HG02759 (cell line): ENCODE data around the gene ZNF317.

Experiments
- ATAC-seq: cut with Tn5 transposase; IDR thresholded peaks from one replicate; pipeline ENCODE4 v1.9.1; 2021; ENCODE audit warnings: mild to moderate bottlenecking, moderate library complexity; ENCODE audit not compliant: unreplicated experiment

The ZNF317 gene

GRCh38 chr19:9140159-9140874 is at the start of gene ZNF317:
Gene ZNF317, plus strand, starts transcription at chr19:9140397. Its CDS starts 15,620 bp downstream, at chr19:9156017.
- ATAC-seq = peak; percentile 94

DNA sequence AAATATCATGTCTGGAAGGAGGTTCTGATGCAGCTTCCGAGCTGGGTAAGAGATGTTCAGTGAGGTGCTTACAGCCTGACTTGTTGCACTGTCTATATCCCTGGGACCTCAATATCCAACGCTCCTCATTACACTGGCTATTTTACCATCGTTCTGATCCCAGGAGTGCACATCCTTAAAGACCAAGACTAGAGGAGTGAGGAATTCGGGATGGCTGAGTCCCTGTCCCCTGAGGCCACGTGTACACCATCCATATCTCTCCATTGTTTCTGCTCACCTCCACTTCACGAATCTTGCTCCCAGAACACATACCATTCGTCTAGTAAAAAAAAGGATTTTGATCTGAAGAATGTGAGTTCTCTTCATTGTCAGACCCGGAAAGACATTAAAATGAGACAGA is 32.8 kb upstream of the ZNF317 start, which contains the start of gene OR7G2:
Gene OR7G2 (minus strand): TSS at position 101 of the 400 bp plus-strand sequence. CDS start 4,232 bp downstream, outside the sequence.
- no peak for ATAC-seq

GRCh38 chr19:9109959-9110358 is 30.2 kb upstream of the ZNF317 start:
- no peak for ATAC-seq

DNA sequence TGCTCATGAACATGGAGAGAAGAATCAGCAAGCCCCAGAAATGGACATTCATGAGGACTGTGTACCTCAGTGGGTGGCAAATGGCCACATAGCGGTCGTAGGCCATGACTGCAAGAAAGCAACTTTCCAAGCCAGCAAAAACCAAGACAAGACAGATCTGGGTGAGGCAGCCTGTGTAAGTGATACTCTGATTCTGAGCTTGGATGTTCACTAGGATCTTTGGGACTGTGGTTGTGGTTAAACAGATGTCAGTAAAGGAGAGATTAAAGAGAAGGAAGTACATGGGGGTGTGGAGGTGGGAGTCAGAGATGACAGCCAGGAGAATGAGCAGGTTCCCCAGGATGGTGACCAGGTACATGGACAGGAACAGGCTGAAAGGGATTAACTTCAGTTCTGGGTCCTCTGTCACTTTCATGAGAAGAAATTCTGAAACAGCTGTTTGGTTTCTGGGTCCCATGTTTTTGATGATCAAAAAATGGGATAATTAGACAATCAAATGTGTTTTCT is 24.8 kb upstream of the ZNF317 start, which contains the start of gene OR7G1:
Gene OR7G1 (minus strand): TSS at position 457 of the 507 bp plus-strand sequence. CDS start 0 bp downstream, at position 457.
- ATAC-seq = no peak

- ATAC-seq = no peak
Measured at GRCh38 chr19:9116547-9116946, 23.6 kb upstream of the ZNF317 start.

GRCh38 chr19:9126900-9127405 is 13.2 kb upstream of the ZNF317 start, which contains the start of gene OR7G3:
Gene OR7G3, minus strand, starts transcription at chr19:9126950. Its CDS starts 0 bp downstream, at chr19:9126950.
- ATAC-seq = no peak

DNA sequence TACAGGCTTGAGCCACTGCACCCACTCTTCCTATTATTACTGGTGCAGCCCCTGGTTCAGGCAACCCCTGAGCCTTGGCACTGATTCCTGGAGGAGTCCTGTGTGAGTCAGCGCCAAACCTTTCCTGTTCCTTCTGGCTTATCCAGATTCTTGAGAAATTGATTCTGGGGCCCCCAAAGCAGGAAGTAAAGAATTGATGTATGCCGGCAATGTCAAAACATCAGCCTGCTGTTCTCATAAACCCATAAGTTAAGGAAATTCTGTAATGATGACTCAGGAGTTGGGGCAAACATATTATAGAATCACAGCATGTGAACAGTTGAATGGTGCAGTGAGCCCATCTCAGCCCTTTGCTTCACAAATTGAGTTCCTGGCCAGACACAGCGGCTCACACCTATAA is 12.0 kb upstream of the ZNF317 start:
- no peak for ATAC-seq

DNA sequence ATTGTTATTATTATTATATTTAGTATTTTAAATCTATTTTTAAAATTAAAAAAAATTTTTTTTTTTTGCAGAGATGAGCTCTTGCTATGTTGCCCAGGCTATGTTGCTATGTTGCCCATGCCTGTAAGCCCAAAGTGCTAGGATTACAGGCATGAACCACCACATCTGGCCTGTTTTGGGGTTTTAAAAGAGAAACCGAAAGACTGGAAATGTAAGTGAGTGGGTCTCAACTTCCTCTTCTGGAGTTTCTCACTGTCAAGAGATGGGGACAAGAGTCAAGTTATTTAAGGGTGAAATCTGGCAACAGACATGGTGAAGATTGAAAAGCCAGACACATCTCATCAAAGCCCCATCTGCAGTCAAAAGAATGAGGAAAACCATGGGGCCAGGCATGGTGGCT is 9.2 kb upstream of the ZNF317 start:
- no peak for ATAC-seq

- ATAC-seq = no peak
Measured at GRCh38 chr19:9132422-9132821, 7.8 kb upstream of the ZNF317 start.

DNA sequence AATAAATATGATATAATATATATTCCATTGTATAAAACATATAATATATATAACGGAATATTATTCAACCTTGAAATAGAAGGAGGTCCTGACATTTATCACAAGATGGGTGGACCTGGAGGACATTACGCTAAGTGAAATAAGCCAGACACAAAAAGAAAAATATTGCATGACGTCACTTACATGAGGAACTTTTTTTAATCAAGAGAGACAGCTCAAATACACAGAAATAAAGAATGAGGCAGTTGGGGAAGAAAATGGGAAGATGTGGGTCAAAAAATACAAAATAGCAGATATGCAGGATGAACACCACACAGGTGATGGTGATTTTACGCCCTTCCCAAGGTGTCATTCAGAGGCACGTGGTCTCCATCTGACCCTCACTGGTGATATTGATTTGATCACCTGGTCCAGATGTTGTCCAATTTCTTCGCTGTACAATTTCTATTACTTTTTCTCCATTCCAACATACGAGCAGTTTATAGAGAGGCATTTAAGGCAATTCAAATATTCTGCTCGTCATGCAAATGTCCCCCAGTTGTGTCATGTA is 513 bp upstream of the ZNF317 start:
- peak; percentile 24 for ATAC-seq

GRCh38 chr19:9144920-9145319 is 4.7 kb downstream of the ZNF317 start:
- no peak for ATAC-seq

- no peak for ATAC-seq
Measured at GRCh38 chr19:9146882-9147281, 6.7 kb downstream of the ZNF317 start.

DNA sequence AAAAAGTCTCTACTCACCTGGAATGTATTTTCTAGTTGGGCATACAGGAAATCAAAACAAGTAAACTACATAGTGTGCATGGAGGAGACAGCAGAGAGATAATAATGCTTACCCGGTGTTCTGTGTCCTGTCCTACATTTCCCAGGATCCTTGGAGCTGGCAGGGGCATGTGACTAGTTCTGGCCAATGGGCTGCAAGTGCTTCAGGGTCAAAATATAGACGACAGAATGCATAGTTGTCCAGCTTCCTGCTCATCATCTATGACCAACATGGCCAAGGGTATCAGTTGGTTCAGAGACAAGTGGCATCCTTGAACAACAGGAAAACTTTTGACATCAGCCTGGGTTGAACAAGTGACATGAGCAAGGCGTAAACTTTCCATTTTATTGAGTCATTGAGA is 8.5 kb downstream of the ZNF317 start:
- no peak for ATAC-seq

DNA sequence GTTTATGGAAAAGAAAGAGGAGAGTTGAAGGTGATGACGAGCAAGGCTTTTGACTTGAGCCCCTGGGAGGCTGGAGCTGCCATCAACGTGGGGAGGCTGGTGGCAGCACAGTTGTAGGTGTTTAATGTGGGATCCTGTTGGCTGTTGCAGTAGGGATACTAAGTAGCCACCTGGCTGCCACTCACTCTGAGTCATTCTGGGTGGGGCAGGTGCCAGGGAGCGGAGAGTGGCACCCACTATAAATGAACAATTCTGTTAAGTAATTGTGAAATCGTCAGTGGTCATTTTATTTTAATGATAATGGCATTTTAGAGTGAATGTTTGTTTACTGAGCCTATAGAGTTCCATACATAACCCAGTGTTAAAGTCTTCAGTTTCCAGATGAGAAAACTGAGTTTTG is 9.8 kb downstream of the ZNF317 start:
- no peak for ATAC-seq

DNA sequence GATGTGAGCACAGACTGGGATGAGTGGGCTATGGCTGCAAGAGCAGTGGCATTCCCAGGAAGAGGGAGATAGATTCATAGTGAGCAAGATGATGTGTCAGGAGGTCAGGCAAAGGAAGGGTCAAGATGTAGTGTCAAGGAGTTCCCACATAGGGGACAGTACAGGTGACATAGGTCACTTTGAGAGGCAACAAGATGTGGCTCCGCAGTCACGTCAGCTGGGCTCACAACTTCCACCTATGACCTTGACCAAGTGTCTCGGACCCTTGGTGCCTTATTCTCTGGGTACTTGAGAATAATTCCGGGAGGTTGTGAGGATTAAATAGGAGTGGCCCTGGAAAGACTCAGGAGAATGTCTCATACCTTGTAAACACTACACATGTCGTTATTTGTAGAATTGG is 10.5 kb downstream of the ZNF317 start:
- no peak for ATAC-seq

GRCh38 chr19:9151367-9151766 is 11.2 kb downstream of the ZNF317 start:
- no peak for ATAC-seq

DNA sequence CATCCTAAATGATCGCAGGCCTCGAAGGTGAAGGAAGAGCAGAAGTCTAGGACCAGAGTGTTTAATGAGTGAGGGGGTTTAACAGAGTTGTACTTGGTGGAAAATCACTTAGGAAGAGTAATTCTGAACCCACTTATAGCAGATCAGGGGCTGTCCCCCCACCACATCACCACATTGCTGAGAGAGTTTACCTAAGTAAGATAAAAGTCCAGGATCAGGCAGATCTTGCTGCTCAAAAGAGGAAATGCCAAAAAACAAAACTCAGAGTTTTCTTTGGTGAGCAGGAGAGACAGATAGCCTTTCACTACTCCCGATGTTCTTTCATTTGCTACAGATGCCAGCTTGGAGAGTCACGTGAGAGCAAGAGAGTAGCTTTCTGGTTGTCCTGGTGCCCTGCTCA is 15.4 kb downstream of the ZNF317 start:
- ATAC-seq = no peak

DNA sequence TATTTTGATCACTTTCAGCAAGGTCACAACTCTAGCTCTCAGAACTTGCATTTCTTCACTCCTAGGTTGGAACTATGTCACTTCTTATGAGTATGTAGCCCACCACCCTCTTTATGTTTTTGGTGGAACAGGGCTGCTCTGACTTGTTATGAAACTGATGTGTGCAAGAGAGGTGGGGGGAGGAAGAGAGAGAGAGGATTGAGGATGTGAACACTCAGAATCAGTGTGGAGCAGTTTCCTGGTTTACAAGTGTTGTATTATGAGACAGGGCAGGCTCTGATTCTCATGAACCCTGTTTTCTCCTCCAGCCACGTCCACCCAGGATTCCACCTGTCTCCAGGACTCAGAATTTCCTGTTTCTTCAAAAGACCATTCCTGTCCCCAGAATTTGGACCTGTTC is 16.1 kb downstream of the ZNF317 start:
- no peak for ATAC-seq

GRCh38 chr19:9159891-9160290 is 19.7 kb downstream of the ZNF317 start:
- ATAC-seq = no peak

DNA sequence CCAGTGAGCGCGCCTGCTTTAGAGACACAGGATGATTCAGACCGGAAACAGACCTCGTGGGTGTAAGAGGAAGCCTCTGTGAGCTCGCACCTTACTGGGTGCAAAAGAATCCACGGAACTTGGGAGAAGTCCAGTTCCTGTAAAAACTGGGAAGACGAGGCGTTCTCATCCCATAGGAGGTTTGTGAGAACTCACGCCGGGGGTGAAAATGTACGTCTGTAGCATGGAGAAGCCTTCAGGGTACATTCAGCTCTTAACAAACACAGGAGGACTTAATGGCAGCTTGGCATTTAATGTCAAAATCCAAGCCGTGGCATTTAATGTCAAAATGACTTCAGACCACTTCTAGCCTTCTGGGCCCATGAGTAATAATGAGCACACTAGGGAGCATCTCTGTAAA is 21.2 kb downstream of the ZNF317 start:
- ATAC-seq = no peak

- ATAC-seq = no peak
Measured at GRCh38 chr19:9165261-9165660, 25.1 kb downstream of the ZNF317 start.

GRCh38 chr19:9166846-9167245 is 26.6 kb downstream of the ZNF317 start:
- ATAC-seq = no peak
